ENCODE results near the gene POLR2M.

- no peak for TF ChIP-seq POLR2AphosphoS5 (IDR thresholded peaks at IDR 0.05; ENCODE audit: insufficient read depth, low read depth, low read length)
- no peak for TF ChIP-seq CTCF (IDR thresholded peaks at IDR 0.05; ENCODE audit: extremely low read depth in 1 of 2, insufficient read depth in 1 of 2, low read depth in 1 of 2, low read length in 2 of 2)
- no peak for TF ChIP-seq EZH2 (IDR thresholded peaks at IDR 0.05; ENCODE audit: borderline replicate concordance, low read depth, low read length, severe bottlenecking)
- TF ChIP-seq MYC (IDR thresholded peaks at IDR 0.05; ENCODE audit: low read depth, low read length): no peak
- TF ChIP-seq POLR2A (IDR thresholded peaks at IDR 0.05; ENCODE audit: low read depth, low read length): no peak
- TF ChIP-seq GATA2 (IDR thresholded peaks at IDR 0.05; ENCODE audit: insufficient read depth, insufficient read length, low read depth, low read length): no peak
These were observed 34.9 kb upstream of the POLR2M start for GRCh38 chr15:57671636-57672035.
